ENCODE measurements around the gene ALS2. TPM values are rescaled to one million over a fixed set of nuclear protein-coding genes. Genes with fewer than 3 reads are reported as not detected.

The ALS2 gene
- total and polyA plus RNA-seq, 3 experiments from 2014 or later, result 4.1 to 18.0 (median 16.9) TPM

- POLR2A ChIA-PET, result no interaction called here
- no peaks in the 10 kb centered on the region for H3K9me3 ChIP-seq (ENCODE audit: low read length)
- DNase-seq, result no peak
- H3K4me3 Mint-ChIP-seq, result no peak overlapping the region
- H3K27ac ChIP-seq (ENCODE audit: low read depth, low read length), result no peak overlapping the region
- H3K4me3 ChIP-seq (ENCODE audit: low read length), result no peak overlapping the region
- no peaks in the 10 kb centered on the region for H3K36me3 ChIP-seq (ENCODE audit: insufficient read depth, low read length)
- H3K27ac Mint-ChIP-seq, result peak overlapping the region in 1 of 8 donors; percentile 34
- H3K4me1 Mint-ChIP-seq, result no peaks in the 10 kb centered on the region
- H3K27me3 ChIP-seq (ENCODE audit: insufficient read depth, low read length, poor library complexity, severe bottlenecking), result no peaks in the 10 kb centered on the region
- no peaks in the 10 kb centered on the region for H3K36me3 Mint-ChIP-seq
- peaks cover 6 to 9% of the 10 kb centered on the region in 2 donors for H3K27me3 Mint-ChIP-seq
- CTCF ChIA-PET, result no interaction called here
- no peaks in the 10 kb centered on the region for H3K9me3 Mint-ChIP-seq
- no peaks in the 10 kb centered on the region for H3K4me1 ChIP-seq (ENCODE audit: insufficient read depth, low read length)
Observed at GRCh38 chr2:201788371-201788770, 7.6 kb upstream of the ALS2 start.

DNA sequence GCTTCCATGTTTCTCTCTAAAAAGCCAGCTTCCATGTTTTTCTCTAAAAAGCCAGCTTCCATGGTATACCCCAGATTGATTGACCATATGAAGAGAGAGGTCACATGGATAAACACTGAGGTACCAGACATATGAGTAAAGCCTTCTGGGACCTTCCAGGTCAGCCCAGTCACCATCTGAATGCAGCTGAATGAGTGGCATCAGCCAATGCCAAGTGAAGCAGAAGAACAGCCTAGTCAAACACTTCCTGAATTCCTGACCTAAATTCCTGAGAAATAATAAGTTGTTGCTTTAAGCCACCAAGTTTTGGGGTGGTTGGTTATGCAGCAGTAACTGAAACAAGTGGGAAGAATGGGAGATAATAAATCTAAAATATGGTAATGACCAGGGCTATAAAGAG is 5.7 kb upstream of the ALS2 start:
- CTCF ChIA-PET, result interaction anchor here (0.5 kb wide), 1 partner anchor 1238 kb away, joined by 3 read pairs; no protein-coding TSS in a partner anchor
- DNase-seq, result no peak
- H3K4me1 Mint-ChIP-seq, result peaks cover 4 to 5% (median 5%) of the 10 kb centered on the region in 3 donors

DNA sequence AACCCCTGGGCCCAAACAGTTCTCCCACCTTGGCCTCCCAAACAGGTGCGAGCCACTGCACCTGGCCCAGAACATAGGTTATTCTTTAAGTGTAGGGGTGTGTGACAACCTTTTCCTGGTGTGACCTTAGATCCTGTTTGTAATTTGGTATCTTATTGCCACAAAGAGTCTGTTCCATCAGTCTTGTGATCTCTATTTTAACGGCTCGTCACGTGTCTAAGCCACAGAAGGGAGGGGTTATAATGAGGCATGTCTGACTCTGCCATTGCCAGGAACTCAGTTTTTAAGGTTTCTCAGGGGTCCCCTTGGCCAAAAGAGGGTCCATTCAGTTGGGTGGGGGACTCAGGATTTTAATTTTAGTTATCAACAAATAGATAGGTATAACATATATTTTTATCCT is 4.4 kb upstream of the ALS2 start:
- Mint-ChIP-seq H3K4me3 (peak overlapping the region in 1 of 7 donors; percentile 22), H3K27ac (no peak overlapping the region), H3K36me3 (peaks cover 0 to 12% (median 0%) of the 10 kb centered on the region in 3 donors), H3K9me3 (no peaks in the 10 kb centered on the region), H3K27me3 (peaks cover 5% of the 10 kb centered on the region in 2 donors), H3K4me1 (peaks cover 12 to 15% (median 15%) of the 10 kb centered on the region in 3 donors)
- ChIA-PET POLR2A (no interaction called here), CTCF (no interaction called here)
- peaks cover 7% of the 10 kb centered on the region for H3K4me1 ChIP-seq (ENCODE audit: insufficient read depth, low read length)
- no peaks in the 10 kb centered on the region for H3K27me3 ChIP-seq (ENCODE audit: insufficient read depth, low read length, poor library complexity, severe bottlenecking)
- H3K9me3 ChIP-seq (ENCODE audit: low read length), result no peaks in the 10 kb centered on the region
- no peaks in the 10 kb centered on the region for H3K36me3 ChIP-seq (ENCODE audit: insufficient read depth, low read length)
- no peak overlapping the region for H3K27ac ChIP-seq (ENCODE audit: low read depth, low read length)
- no peak for DNase-seq
- no peak overlapping the region for H3K4me3 ChIP-seq (ENCODE audit: low read length)

More for the DNA sequence above, 5.7 kb upstream of the ALS2 start:
- Histone ChIP-seq H3K27ac (ENCODE audit: low read depth, low read length) (no peak overlapping the region), H3K4me3 (ENCODE audit: low read length) (no peak overlapping the region), H3K9me3 (ENCODE audit: low read length) (no peaks in the 10 kb centered on the region), H3K36me3 (ENCODE audit: insufficient read depth, low read length) (no peaks in the 10 kb centered on the region), H3K4me1 (ENCODE audit: insufficient read depth, low read length) (peaks cover 5% of the 10 kb centered on the region), H3K27me3 (ENCODE audit: insufficient read depth, low read length, poor library complexity, severe bottlenecking) (no peaks in the 10 kb centered on the region)
- peaks cover 3 to 5% of the 10 kb centered on the region in 2 donors for H3K27me3 Mint-ChIP-seq
- no peak overlapping the region for H3K4me3 Mint-ChIP-seq
- H3K27ac Mint-ChIP-seq, result no peak overlapping the region
- H3K36me3 Mint-ChIP-seq, result peaks cover 0 to 3% (median 0%) of the 10 kb centered on the region in 3 donors
- POLR2A ChIA-PET, result no interaction called here
- no peaks in the 10 kb centered on the region for H3K9me3 Mint-ChIP-seq

- Histone ChIP-seq H3K4me1 (ENCODE audit: insufficient read depth, low read length) (peaks cover 13% of the 10 kb centered on the region), H3K36me3 (ENCODE audit: insufficient read depth, low read length) (no peaks in the 10 kb centered on the region), H3K27ac (ENCODE audit: low read depth, low read length) (no peak overlapping the region), H3K4me3 (ENCODE audit: low read length) (no peak overlapping the region), H3K27me3 (ENCODE audit: insufficient read depth, low read length, poor library complexity, severe bottlenecking) (no peaks in the 10 kb centered on the region), H3K9me3 (ENCODE audit: low read length) (no peaks in the 10 kb centered on the region)
- peaks cover 17 to 21% (median 21%) of the 10 kb centered on the region in 3 donors for H3K4me1 Mint-ChIP-seq
- ChIA-PET CTCF (no interaction called here), POLR2A (no interaction called here)
- DNase-seq, result no peak
- H3K27me3 Mint-ChIP-seq, result peaks cover 5% of the 10 kb centered on the region in 2 donors
- H3K27ac Mint-ChIP-seq, result no peak overlapping the region
- no peaks in the 10 kb centered on the region for H3K9me3 Mint-ChIP-seq
- no peak overlapping the region for H3K4me3 Mint-ChIP-seq
- peaks cover 0 to 12% (median 0%) of the 10 kb centered on the region in 3 donors for H3K36me3 Mint-ChIP-seq
Observed at GRCh38 chr2:201784563-201784962, 3.8 kb upstream of the ALS2 start.

- no peaks in the 10 kb centered on the region for H3K36me3 ChIP-seq (ENCODE audit: insufficient read depth, low read length)
- H3K4me3 ChIP-seq (ENCODE audit: low read length), result peak overlapping the region; percentile 89
- H3K4me1 ChIP-seq (ENCODE audit: insufficient read depth, low read length), result peaks cover 13% of the 10 kb centered on the region
- Mint-ChIP-seq H3K4me3 (peak overlapping the region; percentile 94 to 100 (median 98)), H3K27ac (peak overlapping the region; percentile 94 to 100 (median 99)), H3K9me3 (no peaks in the 10 kb centered on the region), H3K36me3 (peaks cover 0 to 12% (median 0%) of the 10 kb centered on the region in 3 donors), H3K27me3 (peaks cover 5% of the 10 kb centered on the region in 2 donors), H3K4me1 (peaks cover 19 to 32% (median 28%) of the 10 kb centered on the region in 3 donors)
- no peaks in the 10 kb centered on the region for H3K9me3 ChIP-seq (ENCODE audit: low read length)
- peak in 2 of 5 donors; percentile 2 to 8 for DNase-seq
- no peaks in the 10 kb centered on the region for H3K27me3 ChIP-seq (ENCODE audit: insufficient read depth, low read length, poor library complexity, severe bottlenecking)
- CTCF ChIA-PET, result interaction anchor here (0.9 kb wide), 1 partner anchor 331 kb away, joined by 3 read pairs; the partner anchor contains the start of gene TRAK2
- POLR2A ChIA-PET, result interaction anchor here (0.5 to 1.8 kb wide), 5 partner anchors 42 to 1458 kb away, joined by 3 to 13 read pairs (median 7); partner anchors contain the start of genes CYP20A1, STRADB, TMEM237 and TRAK2
- peak overlapping the region; percentile 97 for H3K27ac ChIP-seq (ENCODE audit: low read depth, low read length)
Observed at GRCh38 chr2:201781557-201782051, 871 bp upstream of the ALS2 start.

DNA sequence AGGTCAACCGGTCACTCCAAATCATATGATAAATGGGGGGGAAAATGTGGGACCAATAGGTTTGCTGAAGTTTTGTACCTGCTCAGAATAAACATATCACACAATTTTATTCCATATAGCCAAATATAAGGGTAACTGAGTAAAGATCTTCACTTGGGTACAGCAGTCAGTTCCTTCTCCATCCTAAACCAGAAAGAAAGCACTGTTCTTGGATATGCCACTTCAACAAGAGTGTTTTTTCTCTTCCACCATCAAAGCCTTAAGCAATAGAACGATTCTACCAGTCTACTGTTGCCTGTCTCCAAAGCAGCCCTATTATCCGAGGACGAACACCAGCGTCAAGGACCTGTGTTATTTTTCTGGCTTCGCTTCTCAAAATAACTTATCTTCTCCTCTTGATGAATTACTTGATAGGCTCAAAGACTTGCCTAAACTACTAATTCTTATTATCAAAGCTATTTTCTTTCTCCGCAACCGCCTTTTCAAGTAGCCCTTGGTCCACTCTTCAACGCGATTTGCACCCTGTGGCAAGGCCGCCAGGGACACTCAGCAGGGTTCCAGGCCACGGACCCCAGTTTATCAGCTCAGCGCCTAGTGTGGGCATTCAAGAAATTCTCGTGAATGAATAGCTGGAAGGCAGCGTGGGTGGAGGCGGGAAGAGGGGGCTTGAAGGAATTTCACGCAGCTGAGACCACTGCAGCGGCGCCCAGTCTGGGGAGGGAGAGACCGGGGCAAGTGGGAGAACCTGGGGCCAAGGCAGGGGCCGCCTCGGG is 646 bp downstream of the ALS2 start:
- peaks cover 5% of the 10 kb centered on the region in 2 donors for H3K27me3 Mint-ChIP-seq
- Histone ChIP-seq H3K27ac (ENCODE audit: low read depth, low read length) (peak overlapping the region; percentile 97), H3K9me3 (ENCODE audit: low read length) (no peaks in the 10 kb centered on the region), H3K4me3 (ENCODE audit: low read length) (peak overlapping the region; percentile 89), H3K27me3 (ENCODE audit: insufficient read depth, low read length, poor library complexity, severe bottlenecking) (no peaks in the 10 kb centered on the region), H3K36me3 (ENCODE audit: insufficient read depth, low read length) (no peaks in the 10 kb centered on the region), H3K4me1 (ENCODE audit: insufficient read depth, low read length) (peaks cover 13% of the 10 kb centered on the region)
- peaks cover 0 to 12% (median 0%) of the 10 kb centered on the region in 3 donors for H3K36me3 Mint-ChIP-seq
- ChIA-PET CTCF (interaction anchor here (0.8 to 1.0 kb wide), 2 partner anchors 12 to 138 kb away, joined by 3 to 4 read pairs; no protein-coding TSS in a partner anchor), POLR2A (interaction anchor here (0.6 to 1.8 kb wide), 6 partner anchors 124 to 1459 kb away, joined by 3 to 13 read pairs (median 5); partner anchors contain the start of genes CLK1, CYP20A1, STRADB and TMEM237)
- DNase-seq, result no peak
- H3K27ac Mint-ChIP-seq, result peak overlapping the region; percentile 71 to 99 (median 89)
- peak overlapping the region; percentile 94 to 100 (median 98) for H3K4me3 Mint-ChIP-seq
- peaks cover 19 to 32% (median 28%) of the 10 kb centered on the region in 3 donors for H3K4me1 Mint-ChIP-seq
- H3K9me3 Mint-ChIP-seq, result no peaks in the 10 kb centered on the region

DNA sequence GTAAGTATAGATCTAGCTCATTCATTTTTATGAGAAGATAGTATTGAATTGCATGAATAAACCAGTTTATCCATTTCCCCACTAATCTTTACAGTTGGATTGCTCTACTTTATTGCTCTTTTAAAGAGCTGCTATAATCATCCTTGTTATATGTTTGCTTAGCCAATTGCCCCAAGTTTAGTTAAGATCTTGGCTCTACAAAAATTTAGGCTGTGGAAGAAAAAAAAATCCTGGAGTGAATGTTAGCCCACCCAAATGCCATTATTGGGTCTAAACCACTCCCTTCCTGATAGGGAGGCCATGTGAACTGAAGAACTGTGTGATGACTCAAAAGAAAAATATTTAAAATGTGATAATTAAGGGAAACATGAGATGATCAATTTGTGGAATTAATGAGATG is 2.9 kb downstream of the ALS2 start:
- Mint-ChIP-seq H3K36me3 (peaks cover 0 to 12% (median 3%) of the 10 kb centered on the region in 3 donors), H3K4me3 (peak overlapping the region in 1 of 7 donors; percentile 47), H3K27me3 (peaks cover 5% of the 10 kb centered on the region in 2 donors), H3K4me1 (peaks cover 19 to 33% (median 32%) of the 10 kb centered on the region in 3 donors), H3K9me3 (no peaks in the 10 kb centered on the region), H3K27ac (no peak overlapping the region)
- Histone ChIP-seq H3K27me3 (ENCODE audit: insufficient read depth, low read length, poor library complexity, severe bottlenecking) (no peaks in the 10 kb centered on the region), H3K9me3 (ENCODE audit: low read length) (no peaks in the 10 kb centered on the region), H3K4me3 (ENCODE audit: low read length) (no peak overlapping the region), H3K27ac (ENCODE audit: low read depth, low read length) (no peak overlapping the region), H3K4me1 (ENCODE audit: insufficient read depth, low read length) (peaks cover 13% of the 10 kb centered on the region), H3K36me3 (ENCODE audit: insufficient read depth, low read length) (no peaks in the 10 kb centered on the region)
- DNase-seq, result no peak
- ChIA-PET POLR2A (no interaction called here), CTCF (no interaction called here)

DNA sequence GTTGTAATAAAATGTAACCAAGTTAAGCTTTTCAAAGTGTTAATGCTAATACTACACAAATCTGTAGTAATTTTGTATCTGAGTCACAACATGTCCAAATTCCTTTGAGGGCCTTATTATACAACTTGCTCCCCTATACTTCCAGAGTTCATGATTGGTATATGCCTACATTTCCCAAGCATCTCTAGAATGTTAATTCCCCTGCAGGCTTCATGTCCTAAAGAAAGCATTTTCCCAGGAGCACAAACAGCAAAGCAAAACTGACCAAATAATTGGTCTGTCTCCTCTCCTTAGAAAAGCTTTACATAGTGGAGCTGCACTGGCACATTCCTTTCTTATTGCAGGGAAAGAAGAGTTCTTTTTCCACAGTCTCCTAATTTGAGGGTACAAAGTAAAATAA is 3.7 kb downstream of the ALS2 start:
- Mint-ChIP-seq H3K4me1 (peaks cover 19 to 33% (median 32%) of the 10 kb centered on the region in 3 donors), H3K9me3 (no peaks in the 10 kb centered on the region), H3K36me3 (peaks cover 0 to 12% (median 3%) of the 10 kb centered on the region in 3 donors), H3K27me3 (peaks cover 0 to 5% of the 10 kb centered on the region in 2 donors), H3K4me3 (peak overlapping the region in 1 of 7 donors; percentile 21), H3K27ac (no peak overlapping the region)
- Histone ChIP-seq H3K27ac (ENCODE audit: low read depth, low read length) (no peak overlapping the region), H3K4me3 (ENCODE audit: low read length) (no peak overlapping the region), H3K36me3 (ENCODE audit: insufficient read depth, low read length) (no peaks in the 10 kb centered on the region), H3K4me1 (ENCODE audit: insufficient read depth, low read length) (peaks cover 13% of the 10 kb centered on the region), H3K9me3 (ENCODE audit: low read length) (no peaks in the 10 kb centered on the region), H3K27me3 (ENCODE audit: insufficient read depth, low read length, poor library complexity, severe bottlenecking) (no peaks in the 10 kb centered on the region)
- POLR2A ChIA-PET, result no interaction called here
- DNase-seq, result no peak
- CTCF ChIA-PET, result interaction anchor here (1.1 kb wide), 1 partner anchor 38 kb away, joined by 3 read pairs; no protein-coding TSS in a partner anchor

Measured in CD8-positive, alpha-beta memory T cell (primary cell).